OCI-M2 (cell line): ENCODE measurements around the gene ZNF487.

ENCODE experiments used
- DNase-seq: peaks from one replicate; lab custom pipeline; 2025; ENCODE audit not compliant: unreplicated experiment; lab: John Stamatoyannopoulos, UW

The ZNF487 gene

DNA sequence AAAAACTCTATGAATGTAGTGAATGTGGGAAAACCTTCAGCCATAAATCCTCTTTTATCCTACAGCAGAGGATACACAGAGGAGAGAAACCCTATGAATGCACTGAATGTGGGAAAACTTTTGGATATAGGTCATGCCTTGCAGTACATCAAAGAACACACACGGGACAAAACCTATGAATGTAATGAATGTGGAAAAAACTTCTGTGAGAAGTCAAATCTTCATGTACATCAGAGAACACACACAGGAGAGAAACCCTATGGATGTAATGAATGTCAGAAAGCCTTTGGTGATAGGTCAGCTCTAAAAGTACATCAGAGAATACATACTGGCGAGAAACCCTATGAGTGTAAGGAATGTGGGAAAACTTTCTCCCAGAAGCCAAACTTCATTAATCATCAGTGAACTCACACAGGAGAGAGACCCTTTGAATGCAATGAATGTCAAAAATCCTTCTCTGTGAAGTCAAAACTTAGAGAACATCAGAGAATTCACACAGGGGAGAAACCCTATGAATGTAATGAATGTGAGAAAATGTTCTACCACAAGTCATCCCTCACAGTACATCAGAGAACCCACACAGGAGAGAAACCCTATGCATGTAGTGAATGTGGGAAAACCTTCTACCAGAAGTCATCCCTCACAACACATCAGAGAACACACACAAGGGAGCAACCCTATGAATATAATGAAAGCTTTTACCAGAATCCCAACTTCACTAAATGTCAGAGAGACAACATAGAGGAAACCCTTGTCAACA lies 45.6 kb downstream of the ZNF487 start:
- no peak for DNase-seq

DNA sequence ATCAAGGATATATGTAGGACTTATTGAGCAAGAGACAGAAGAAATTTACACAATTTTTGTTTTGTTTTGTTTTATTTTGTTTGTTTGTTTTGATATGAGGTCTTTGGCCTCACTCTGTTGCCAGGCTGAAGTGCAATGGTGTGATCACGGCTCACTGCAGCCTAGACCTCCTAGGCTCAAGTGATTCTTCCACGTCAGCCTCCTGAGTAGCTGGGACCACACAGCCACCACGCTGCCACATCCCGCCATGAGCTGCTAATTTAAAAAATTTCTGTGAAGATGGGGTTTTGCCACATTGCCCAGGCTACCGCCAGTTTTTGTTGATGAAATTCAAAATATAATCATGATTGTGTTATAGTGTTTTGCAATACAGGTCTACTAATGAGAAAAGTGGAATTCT lies 54.9 kb downstream of the ZNF487 start:
- DNase-seq = no peak

DNA sequence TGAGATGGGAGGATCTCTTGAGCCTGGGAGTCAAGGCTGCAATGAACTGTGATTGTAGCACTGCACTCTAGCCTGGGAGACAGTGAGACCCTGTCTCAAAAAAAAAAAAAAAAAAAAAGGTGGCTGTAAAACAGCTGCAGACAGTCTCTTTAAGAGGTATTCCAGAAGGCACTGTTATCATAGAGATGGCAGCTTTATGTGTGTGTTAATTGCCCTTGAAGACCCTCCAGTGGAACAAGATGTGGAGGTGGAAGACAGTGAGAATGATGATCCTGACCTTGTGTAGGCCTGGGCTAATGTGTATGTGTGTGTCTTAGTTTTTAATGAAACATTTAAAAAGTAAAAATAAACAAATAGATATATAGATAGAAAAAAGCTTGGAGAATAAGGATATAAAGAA lies 66.0 kb downstream of the ZNF487 start:
- no peak for DNase-seq

DNA sequence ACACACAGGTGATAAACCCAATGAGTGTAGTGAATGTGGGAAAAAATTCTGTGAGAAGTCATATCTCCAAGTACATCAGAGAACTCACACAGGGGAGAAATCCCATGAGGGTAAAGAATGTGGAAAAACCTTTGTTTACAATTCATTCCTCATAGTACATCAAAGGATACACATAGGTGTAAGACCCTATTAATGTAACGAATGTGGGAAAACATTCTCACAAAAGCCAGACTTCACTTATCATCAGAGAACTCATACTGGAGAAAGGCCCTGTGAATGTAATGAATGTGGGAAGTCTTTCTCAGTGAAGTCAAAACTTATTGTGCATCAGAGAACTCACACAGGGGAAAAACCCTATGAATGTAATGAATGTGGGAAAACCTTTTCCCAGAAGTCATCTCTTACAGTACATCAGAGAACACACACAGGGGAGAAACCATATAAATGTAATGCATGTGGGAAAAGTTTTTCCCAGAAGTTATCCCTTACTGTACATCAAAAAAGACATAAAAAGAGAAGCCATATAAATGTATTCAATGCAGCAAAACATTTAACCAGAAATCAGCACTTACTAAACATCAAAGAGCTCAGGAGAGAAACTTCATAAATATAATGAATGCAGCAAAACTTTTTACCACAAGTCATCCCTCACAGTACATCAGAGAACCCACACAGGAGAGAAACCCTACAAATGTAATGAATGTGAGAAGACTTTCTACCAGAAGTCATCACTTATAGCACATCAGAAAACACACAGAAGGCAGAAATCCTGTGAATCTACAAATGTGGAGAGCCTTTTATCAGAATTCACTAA lies 87.7 kb downstream of the ZNF487 start:
- DNase-seq = no peak
